HG03457 (cell line): ENCODE measurements around the gene ZBTB7C.
"Not testable (repeated sequence)": the region's sequence is repeated elsewhere in the genome, so short reads cannot be mapped to it uniquely, and the experiment has no call there.

Experiments used
- ATAC-seq: cut with Tn5 transposase; IDR thresholded peaks from one replicate; pipeline ENCODE4 v1.9.1; 2021; ENCODE audit warnings: moderate number of reproducible peaks; ENCODE audit not compliant: unreplicated experiment

The ZBTB7C gene

GRCh38 chr18:48408727-48409590 lies at the start of gene ZBTB7C:
Gene ZBTB7C (minus strand): TSS chr18:48409383.
- ATAC-seq: no peak

- ATAC-seq: no peak
Observed at GRCh38 chr18:48456838-48457237, 47.7 kb upstream of the ZBTB7C start.

GRCh38 chr18:48455555-48456478 lies 46.6 kb upstream of the ZBTB7C start:
- no peak for ATAC-seq

DNA sequence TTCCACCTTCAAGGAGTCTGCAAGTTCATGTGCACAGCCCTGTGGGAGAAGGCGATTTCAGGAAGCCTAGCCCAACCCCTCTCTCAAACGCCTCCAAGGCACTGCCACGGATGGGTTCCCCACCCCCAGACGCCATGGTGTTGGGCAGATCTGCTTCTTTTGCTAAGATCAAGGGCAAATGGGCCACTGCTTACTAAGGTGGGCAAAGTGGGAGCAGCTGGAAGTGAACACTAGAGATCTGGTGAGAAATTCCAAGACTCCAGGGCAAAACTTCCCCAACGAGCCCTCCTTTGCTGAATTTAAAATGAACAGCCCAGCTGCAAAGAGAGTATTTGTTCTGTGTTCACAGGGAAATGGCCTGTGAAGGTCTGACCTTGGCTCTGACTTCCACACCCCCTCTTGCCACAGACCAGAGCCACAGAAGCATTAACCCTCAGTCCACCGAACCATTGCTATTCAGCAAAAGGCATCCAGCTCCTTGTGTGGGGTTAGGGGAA lies 45.1 kb upstream of the ZBTB7C start:
- ATAC-seq: no peak

DNA sequence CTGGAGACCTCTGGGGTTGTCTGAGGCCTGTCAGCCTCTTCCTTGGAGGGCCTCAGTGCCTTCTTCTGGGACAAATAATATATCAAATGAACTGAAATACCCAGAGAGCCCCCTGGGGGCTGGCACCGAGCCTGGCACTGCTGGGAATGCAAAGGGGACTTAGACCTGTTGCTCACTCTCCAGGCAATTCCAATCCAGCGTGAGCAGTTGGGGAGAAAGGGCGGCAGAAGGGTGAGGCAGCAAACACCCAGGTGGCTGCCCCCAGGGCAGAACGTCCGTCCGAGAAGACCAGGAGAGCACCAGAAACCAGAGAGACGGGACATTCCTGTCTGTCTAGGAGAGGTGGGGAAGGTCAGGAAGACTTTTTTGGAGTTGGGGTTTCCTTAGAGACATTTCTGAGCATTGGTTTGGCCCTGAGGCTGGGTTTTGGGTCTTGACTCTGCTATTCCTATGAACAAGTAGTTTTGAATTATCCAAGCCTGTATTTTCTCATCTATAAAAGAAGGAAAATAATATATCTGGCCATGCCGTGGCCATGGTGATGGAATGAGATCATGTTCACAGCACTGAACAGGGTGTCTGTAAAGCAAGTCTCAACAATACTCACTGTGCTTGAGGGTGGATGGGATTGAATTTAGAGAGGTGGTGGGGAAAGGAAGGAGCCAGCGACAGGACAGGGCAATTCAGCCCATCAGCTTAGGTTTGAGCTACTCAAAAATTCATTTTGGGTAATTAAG lies 44.3 kb upstream of the ZBTB7C start:
- no peak for ATAC-seq

- no peak for ATAC-seq
Observed at GRCh38 chr18:48452861-48453323, 43.7 kb upstream of the ZBTB7C start.

DNA sequence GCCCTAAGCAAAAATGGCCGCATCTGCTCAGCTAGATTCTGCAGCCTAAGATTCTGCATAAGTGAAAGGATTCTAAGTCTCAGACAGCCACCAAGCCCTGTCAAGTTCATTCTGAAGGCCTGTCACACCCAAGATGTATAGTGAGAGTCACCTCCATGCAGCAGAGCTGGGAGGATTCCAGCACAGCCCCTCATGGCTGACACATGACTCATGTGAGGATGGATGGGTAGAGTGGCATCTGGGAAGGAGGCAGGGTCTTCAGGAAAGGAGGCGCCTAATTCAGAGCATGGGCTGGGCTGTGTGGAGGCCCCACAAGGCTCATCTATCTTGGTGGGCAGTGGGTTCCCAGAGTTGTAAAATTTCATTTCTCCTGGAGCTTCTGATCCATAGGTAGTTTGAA lies 41.5 kb upstream of the ZBTB7C start:
- ATAC-seq: no peak

DNA sequence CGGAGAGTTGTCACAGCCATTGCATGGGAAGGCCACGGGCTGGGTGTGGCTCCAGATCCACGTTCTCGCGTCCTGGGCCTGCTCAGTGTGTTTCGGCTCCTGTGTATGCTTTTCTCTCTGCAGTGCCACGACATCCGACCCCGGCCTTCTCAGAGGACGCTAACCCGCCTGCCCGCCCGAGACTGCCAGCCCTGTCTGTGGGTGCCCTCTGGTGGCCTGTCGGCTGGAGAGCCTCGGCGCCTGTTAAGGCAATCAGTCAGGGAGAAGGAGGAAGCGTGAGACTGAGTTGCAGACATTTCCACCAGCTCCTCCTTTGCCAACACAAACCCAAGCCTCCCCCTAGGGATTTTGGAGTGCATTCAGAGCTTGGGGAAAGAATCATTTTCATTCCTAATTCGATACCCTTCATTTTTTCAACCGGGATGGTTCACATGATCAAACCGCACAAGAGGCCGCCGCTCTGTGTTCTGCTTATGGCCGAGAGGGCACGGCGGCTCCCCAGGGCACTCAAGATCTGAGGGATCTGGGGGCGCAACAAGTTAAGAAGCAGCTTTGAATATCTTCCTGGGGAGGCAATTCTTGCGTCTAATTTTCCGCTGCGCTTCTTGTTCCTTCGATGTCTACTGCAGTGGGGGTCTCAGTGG lies 37.5 kb upstream of the ZBTB7C start:
- no peak for ATAC-seq

- ATAC-seq: no peak
Observed at GRCh38 chr18:48445540-48445939, 36.4 kb upstream of the ZBTB7C start.

DNA sequence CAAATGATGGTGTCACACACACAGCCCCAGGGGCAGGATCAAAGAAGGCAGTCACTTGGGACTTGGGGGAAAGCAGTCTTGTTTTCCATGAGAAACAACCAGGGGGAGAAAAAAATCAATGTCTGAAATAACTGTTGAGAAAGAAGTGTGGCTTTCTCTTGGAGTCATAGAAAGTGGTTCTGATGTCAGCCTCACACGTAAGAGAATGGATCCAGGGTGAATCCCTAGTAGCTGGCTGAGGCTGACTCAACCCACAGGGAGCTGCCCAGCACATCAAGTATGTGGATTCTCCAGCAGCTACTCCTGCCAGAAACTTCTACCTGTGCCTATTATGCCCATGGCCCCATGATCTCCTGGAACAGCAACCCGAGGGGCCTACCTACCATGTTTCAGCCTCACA lies 33.6 kb upstream of the ZBTB7C start:
- no peak for ATAC-seq

DNA sequence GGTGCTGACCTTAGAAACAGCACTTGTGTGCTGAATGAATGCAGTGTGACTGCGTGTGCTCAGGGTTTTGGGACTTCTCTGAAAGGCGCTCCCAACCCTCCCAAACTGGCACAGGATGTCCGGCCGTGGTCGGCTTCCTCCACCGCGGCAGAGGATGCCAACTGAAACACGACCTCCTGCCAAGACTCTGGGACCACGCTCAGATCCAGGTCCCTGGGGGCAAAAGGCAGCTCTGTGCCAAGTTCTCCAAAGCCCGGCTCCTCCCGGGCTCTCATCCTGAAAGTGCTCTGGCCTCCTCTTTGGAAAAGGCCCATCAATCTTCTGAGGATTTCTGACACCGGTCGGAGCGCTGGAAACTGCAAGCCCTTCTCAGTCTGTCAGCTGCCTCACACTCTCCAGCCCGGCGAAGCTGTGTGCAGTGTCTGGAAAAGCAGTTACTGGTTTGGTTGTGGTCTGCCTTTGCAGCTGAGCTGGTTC lies 32.3 kb upstream of the ZBTB7C start:
- ATAC-seq: no peak

GRCh38 chr18:48440924-48441323 lies 31.7 kb upstream of the ZBTB7C start:
- no peak for ATAC-seq

GRCh38 chr18:48436907-48437306 lies 27.7 kb upstream of the ZBTB7C start:
- ATAC-seq: no peak

GRCh38 chr18:48434382-48434781 lies 25.2 kb upstream of the ZBTB7C start:
- not testable (repeated sequence) for ATAC-seq

GRCh38 chr18:48433541-48433940 lies 24.4 kb upstream of the ZBTB7C start:
- no peak for ATAC-seq

DNA sequence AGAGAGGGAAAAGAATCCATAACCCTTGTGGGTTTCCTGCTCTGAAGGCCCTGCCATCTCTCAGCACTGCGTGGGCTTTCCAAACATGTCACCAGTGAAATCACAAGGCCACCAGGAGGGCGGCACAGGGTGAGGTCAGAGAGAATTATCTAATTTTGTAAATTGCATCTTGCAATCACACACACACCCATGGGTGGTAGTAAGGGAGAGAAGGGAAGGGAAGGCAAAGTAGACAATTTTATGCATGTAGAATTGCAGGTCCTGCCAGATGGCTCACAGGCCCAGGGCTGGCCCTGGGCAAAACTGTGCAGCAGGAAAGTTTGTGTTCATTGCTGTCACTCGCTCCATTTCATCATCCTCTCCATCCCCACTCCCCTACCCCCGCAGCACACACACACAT lies 21.0 kb upstream of the ZBTB7C start:
- ATAC-seq: no peak

DNA sequence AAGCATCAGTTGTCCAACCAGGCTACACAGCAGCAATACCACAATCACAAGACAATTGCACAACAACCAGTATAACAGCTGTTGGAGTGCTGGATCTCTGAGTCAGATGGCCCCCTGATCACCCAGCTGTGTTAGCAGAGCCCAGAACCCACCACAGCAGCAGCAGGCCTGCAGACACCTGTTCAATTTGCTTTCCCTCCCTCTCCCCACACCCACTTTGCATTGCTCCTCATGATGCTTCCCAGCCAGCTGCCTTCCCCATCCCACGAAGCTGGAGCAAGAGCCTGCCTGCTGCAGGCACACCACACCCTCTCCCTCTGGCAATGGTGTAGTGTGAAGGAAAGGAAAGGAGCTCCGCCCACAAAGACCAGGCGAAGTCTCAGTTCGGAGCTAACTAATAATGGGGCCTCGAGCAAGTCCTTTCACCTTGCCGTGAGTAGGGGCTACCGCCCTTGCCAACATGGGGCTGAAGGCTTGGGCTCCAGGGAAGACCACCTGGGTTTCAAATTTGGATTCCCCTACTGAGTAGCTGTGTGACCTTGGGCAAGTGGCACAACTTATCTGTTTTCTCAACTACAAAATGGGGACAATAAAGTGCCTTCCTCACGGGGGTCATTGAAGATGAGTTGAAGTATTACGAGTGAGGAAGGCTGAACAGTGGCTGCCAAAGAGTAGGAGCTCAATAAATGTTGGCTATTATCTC lies 19.4 kb upstream of the ZBTB7C start:
- ATAC-seq: no peak

GRCh38 chr18:48422947-48423378 lies 13.8 kb upstream of the ZBTB7C start:
- no peak for ATAC-seq

DNA sequence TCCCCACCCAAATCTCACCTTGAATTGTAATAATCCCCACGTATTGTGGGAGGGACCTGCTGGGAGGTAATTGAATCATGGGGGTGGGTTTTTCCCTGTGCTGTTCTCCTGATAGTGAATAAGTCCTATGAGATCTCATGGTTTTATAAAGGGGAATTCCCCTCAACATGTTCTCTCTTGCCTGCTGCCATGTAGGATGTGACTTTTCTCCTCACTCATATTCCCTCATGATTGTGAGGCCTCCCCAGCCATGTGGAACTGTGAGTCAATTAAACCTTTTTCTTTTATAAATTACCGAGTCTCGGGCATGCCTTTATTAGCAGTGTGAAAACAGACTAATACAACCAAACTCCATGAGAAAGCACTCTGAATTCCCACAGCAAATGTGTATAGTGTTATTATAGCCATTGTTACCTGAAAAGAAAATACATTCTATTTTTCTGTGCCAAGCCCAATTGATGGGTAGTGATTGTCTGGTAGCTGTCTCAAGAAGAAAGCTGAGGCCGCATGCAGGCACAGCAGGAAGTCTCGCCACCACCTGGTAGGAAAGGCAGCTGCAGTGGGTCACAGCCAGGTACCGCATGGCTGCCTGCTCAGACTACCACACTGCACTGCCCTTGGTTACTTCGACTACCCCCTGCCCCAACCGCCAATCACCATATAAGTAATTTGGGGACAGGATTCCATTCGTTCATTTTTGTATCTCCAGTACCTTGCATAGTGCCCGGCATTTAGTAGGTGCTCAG lies 10.3 kb upstream of the ZBTB7C start:
- no peak for ATAC-seq
